Aorta (tissue), 5 donors: Measurements from ENCODE around the gene C10orf71. TPM values are rescaled to one million over a fixed set of nuclear protein-coding genes. Genes with fewer than 3 reads are reported as not detected.

Experiments used
- ATAC-seq: fragments of 200-7000 bp; cut with Tn5 transposase; one replicate; pipeline ENCODE4 v1.9.1; 2022; ENCODE audit warnings: moderate library complexity; ENCODE audit not compliant: low FRiP score
- DNase-seq, 2 donors: peaks; one replicate each; pipeline ENCODE4 v3.0.0-alpha.2; 2020
- H3K27ac ChIP-seq, 2 donors: one replicate each; pipeline ENCODE4 v1.5.1; 2013; ENCODE audit warnings: low read length in 2 of 2, mild to moderate bottlenecking in 2 of 2, moderate library complexity in 2 of 2, control low read depth in 1 of 2, inconsistent platforms in 1 of 2, low read depth in 1 of 2
- H3K27me3 ChIP-seq, 2 donors: one replicate each; pipeline ENCODE4 v1.6.1; 2013; ENCODE audit warnings: control low read depth in 1 of 2, low read length in 1 of 2, mild to moderate bottlenecking in 1 of 2, moderate library complexity in 1 of 2; ENCODE audit not compliant: insufficient read depth in 2 of 2, control insufficient read depth in 1 of 2
- H3K36me3 ChIP-seq, 2 donors: one replicate each; pipeline ENCODE4 v1.6.1; 2013; ENCODE audit warnings: control low read depth in 1 of 2, low read length in 1 of 2, mild to moderate bottlenecking in 1 of 2; ENCODE audit not compliant: insufficient read depth in 2 of 2, control insufficient read depth in 1 of 2
- H3K4me1 ChIP-seq, 2 donors: one replicate each; pipeline ENCODE4 v1.6.1; 2013; ENCODE audit warnings: low read length in 2 of 2, control low read depth in 1 of 2, mild to moderate bottlenecking in 1 of 2, moderate library complexity in 1 of 2; ENCODE audit not compliant: insufficient read depth in 2 of 2, control insufficient read depth in 1 of 2
- H3K4me3 ChIP-seq, 2 donors: one replicate each; pipeline ENCODE4 v1.5.1; 2013; ENCODE audit warnings: low read length in 2 of 2, control low read depth in 1 of 2, mild to moderate bottlenecking in 1 of 2
- H3K9me3 ChIP-seq: one replicate; pipeline ENCODE4 v1.6.1; 2013; ENCODE audit warnings: mild to moderate bottlenecking, low read length; ENCODE audit not compliant: control insufficient read depth
- WGBS, 2 donors: extraction: QIAGEN DNeasy Blood & Tissue Kit; methylation state at CpG; one replicate each; pipeline ENCODE4 v1.1.7; 2013; 5-methylcytosine and 5-hydroxymethylcytosine counted together
- intact Hi-C, 2 donors: fragments of 100-400 bp; cut with DNase I; formaldehyde crosslinking; loops; one replicate each; pipeline versions ENCODE4 v1.14.2 to v1.15.0; 2022
- polyA plus RNA-seq, 2 donors: library from polyadenylated mRNA; stranded (reverse); fragments of 200-250 nt; gene quantifications; one replicate each; pipeline ENCODE4 v1.2.3, GENCODE V29; 2013
- total RNA-seq, 2 donors: library from RNA; stranded (reverse); fragmentation: NEBNext Ultra II Directional; extraction: Animal tissue kit (Norgen Biotek cat#: 25700); gene quantifications; one replicate each; pipeline ENCODE4 v1.2.1, GENCODE V29; 2021
- donor health status: healthy with polysubstance abuse.
- donor health status: Bipolar disorder and iron deficiency.
- donor health status: DM: no; HTN: no; CAD: no.
- donor health status: DM: no; HTN: no; CAD: no.
- donor health status: DM: yes; HTN: yes; CAD: no.

Gene C10orf71
- total and polyA plus RNA-seq, 4 donors = 0.09 to 0.13 (median 0.13) TPM; not detected in 1

DNA sequence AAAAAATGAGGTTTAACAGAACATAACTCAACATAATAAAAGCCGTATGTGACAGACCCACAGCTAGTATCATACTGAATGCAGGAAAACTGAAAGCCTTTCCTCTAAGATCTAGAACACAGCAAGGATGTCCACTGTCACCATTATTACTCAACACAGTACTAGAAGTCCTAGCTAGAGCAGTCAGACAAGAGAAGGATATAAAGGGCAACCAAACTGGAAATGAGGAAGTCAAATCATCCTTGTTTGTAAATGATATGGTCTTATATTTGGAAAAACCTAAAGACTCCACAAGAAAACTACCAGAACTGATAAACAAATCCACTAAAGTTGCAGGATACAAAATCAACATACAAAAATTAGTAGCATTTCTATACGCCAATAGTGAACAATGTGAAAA is 45.9 kb downstream of the C10orf71 start:
- DNase-seq = no peak
- WGBS, 2 donors = 62 to 71% methylated on average over 2 of the region's 2 CpGs
- intact Hi-C loops = no loop called here
- Histone ChIP-seq H3K36me3 (no peaks in the 10 kb centered on the region), H3K27me3 (no peaks in the 10 kb centered on the region), H3K4me1 (no peaks in the 10 kb centered on the region), H3K27ac (no peak overlapping the region), H3K4me3 (no peak overlapping the region), H3K9me3 (peaks cover 7% of the 10 kb centered on the region)
- ATAC-seq = no peak

GRCh38 chr10:49347342-49347741 is 48.4 kb downstream of the C10orf71 start:
- Histone ChIP-seq H3K36me3 (no peaks in the 10 kb centered on the region), H3K9me3 (peaks cover 16% of the 10 kb centered on the region), H3K4me3 (no peak overlapping the region), H3K4me1 (no peaks in the 10 kb centered on the region), H3K27ac (no peak overlapping the region), H3K27me3 (no peaks in the 10 kb centered on the region)
- WGBS, 2 donors = 88 to 92% methylated on average over 4 of the region's 4 CpGs
- intact Hi-C loops = no loop called here
- ATAC-seq (no peak), DNase-seq (peak in 1 of 2 donors; percentile 17)

DNA sequence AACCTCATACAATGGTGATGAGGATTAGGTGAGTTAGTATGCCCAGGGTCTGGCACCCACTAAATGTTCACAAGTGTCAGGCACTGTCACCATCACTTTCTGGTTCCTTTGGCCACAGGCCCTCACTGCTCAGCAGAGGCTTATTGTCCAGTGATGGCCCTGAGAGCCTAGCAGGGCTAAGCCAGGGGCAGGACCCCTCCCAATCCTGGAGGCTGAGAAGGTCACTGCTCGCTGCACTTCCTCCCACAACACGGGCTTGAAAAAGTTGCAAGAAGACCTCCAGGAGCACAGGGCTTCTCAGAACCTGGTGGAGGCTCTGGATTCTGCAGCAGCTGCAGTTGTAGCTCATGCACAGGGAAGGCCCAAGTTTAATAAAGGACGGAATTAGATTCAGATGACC is 48.9 kb downstream of the C10orf71 start:
- ATAC-seq (no peak), DNase-seq (peak in 1 of 2 donors; percentile 31)
- WGBS, 2 donors = 72 to 77% methylated on average over 3 of the region's 3 CpGs
- H3K36me3 ChIP-seq = no peaks in the 10 kb centered on the region
- H3K9me3 ChIP-seq = peaks cover 16% of the 10 kb centered on the region
- intact Hi-C loops = no loop called here
- no peaks in the 10 kb centered on the region for H3K27me3 ChIP-seq
- H3K4me1 ChIP-seq = no peaks in the 10 kb centered on the region
- no peak overlapping the region for H3K4me3 ChIP-seq
- no peak overlapping the region for H3K27ac ChIP-seq

DNA sequence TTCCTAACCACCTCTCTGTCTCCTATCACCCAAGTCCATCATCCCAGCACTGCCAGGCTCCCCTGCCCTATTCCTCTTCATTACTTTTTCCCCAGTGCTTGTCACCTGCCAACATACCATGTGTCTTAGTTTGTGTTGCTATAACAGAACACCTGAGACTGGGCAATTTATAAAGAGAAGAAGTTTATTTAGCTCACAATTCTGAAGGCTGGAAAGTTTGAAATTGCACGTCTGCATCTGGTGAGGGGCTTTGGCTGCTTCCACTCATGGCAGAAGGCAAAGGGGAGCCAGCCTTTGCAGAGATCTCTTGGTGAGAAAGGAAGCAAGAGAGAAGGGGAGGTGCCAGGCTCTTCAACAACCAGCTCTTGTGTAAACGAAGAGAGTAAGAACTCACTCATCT is 49.6 kb downstream of the C10orf71 start:
- Histone ChIP-seq H3K36me3 (no peaks in the 10 kb centered on the region), H3K27me3 (no peaks in the 10 kb centered on the region), H3K27ac (no peak overlapping the region), H3K4me1 (no peaks in the 10 kb centered on the region), H3K4me3 (no peak overlapping the region), H3K9me3 (peaks cover 14% of the 10 kb centered on the region)
- no peak for ATAC-seq
- DNase-seq = peak in 1 of 2 donors; percentile 35
- intact Hi-C loops = no loop called here
- WGBS, 2 donors = 61 to 64% methylated on average over 2 of the region's 2 CpGs

DNA sequence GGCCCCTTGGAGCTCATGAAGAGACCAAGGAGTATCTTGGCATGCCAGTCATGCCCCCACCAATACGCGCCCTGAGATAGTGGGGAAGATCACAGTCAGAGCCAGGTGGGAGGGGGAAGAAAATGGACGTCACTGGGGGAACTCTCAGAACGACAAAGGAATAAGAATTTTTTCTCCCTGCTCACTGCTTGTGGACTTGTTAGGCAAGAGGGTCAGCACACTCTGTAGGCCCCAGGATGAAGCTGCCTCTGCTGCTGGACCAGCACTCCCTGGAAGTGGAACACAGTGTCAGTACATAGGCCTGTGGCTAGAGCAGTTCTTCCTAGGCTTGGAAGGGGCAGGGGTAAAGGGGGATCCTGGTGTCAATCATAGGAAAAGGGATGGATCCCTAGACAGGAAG is 50.4 kb downstream of the C10orf71 start:
- DNase-seq (no peak), ATAC-seq (no peak)
- Histone ChIP-seq H3K9me3 (peaks cover 14% of the 10 kb centered on the region), H3K4me3 (no peak overlapping the region), H3K27me3 (no peaks in the 10 kb centered on the region), H3K36me3 (no peaks in the 10 kb centered on the region), H3K27ac (no peak overlapping the region), H3K4me1 (no peaks in the 10 kb centered on the region)
- WGBS, 2 donors = 87 to 90% methylated on average over 4 of the region's 4 CpGs
- intact Hi-C loops = no loop called here

DNA sequence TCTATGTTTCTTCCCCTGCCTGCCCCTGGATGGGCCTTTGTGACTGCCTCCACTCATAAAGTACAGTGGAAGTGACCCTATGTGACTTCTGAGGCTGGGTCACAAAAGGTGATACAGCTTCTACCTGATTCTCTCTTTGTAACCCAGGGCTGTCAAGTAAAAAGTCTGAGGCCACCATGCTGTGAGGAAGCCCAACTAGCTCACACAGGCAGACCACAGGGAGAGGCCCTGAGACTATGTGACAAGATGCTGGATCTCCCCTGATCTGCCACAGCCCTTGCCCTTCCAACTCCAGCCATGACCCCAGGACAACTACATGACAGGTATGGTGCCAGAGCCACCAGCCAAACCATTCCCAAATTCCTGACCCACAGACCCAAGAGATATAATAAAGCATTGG is 51.2 kb downstream of the C10orf71 start:
- H3K27ac ChIP-seq = no peak overlapping the region
- H3K36me3 ChIP-seq = no peaks in the 10 kb centered on the region
- ATAC-seq = no peak
- H3K4me1 ChIP-seq = no peaks in the 10 kb centered on the region
- intact Hi-C loops = no loop called here
- DNase-seq = no peak
- no peaks in the 10 kb centered on the region for H3K27me3 ChIP-seq
- no peak overlapping the region for H3K4me3 ChIP-seq
- peaks cover 14% of the 10 kb centered on the region for H3K9me3 ChIP-seq

- intact Hi-C loops = no loop called here
- Histone ChIP-seq H3K36me3 (no peaks in the 10 kb centered on the region), H3K27me3 (no peaks in the 10 kb centered on the region), H3K27ac (no peak overlapping the region), H3K9me3 (peaks cover 14% of the 10 kb centered on the region), H3K4me1 (no peaks in the 10 kb centered on the region), H3K4me3 (no peak overlapping the region)
- ATAC-seq = no peak
- no peak for DNase-seq
- 72 to 81% methylated on average over 4 of the region's 4 CpGs for WGBS, 2 donors
Observed at GRCh38 chr10:49350846-49351532, 52.0 kb downstream of the C10orf71 start.

DNA sequence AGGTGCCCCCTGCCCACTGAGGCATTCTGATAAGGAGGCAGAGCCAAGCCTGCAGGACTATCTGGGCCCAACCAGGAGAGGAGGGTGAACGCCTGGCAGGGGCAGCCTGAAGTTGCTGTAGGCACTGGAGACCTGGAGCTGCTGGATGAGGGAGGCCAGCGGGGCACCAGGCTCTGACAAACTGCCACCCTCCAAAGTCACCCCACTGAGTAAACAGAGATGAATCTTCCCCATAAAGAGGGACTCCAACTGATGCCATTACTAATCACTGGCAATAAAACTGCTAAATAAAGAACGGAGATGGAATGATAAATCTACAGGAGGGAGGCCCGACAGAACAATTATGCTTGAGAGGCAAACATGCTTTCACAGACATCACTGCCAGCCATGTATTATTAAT is 52.7 kb downstream of the C10orf71 start:
- H3K27me3 ChIP-seq = no peaks in the 10 kb centered on the region
- no peak overlapping the region for H3K4me3 ChIP-seq
- no peak overlapping the region for H3K27ac ChIP-seq
- intact Hi-C loops = no loop called here
- no peaks in the 10 kb centered on the region for H3K36me3 ChIP-seq
- no peaks in the 10 kb centered on the region for H3K4me1 ChIP-seq
- WGBS, 2 donors = 82 to 87% methylated on average over 4 of the region's 4 CpGs
- peaks cover 14% of the 10 kb centered on the region for H3K9me3 ChIP-seq
- DNase-seq = no peak
- no peak for ATAC-seq

DNA sequence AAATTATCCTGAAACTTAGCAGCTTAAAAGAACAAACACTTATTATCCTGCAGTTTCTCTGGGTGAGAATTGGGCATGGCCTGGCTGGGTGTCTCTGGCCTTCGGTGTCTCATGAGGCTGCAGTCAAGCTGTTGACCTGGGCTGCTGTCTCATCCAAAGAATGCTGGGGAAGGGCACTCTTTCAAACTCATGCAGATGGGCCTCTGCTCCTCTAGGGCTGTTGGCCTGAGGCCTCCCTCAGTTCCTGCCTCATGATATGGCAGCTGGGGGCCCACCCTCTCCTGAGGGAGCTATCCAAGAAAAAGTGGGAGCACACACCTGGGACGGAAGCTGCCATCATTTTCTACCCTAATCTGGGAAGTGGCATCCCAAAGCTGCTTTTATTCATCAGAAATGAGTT is 53.4 kb downstream of the C10orf71 start:
- H3K4me1 ChIP-seq = no peaks in the 10 kb centered on the region
- H3K27ac ChIP-seq = no peak overlapping the region
- DNase-seq (no peak), ATAC-seq (no peak)
- H3K36me3 ChIP-seq = no peaks in the 10 kb centered on the region
- peaks cover 14% of the 10 kb centered on the region for H3K9me3 ChIP-seq
- intact Hi-C loops = no loop called here
- 90% methylated on average over 2 of the region's 2 CpGs for WGBS, 2 donors
- H3K27me3 ChIP-seq = no peaks in the 10 kb centered on the region
- no peak overlapping the region for H3K4me3 ChIP-seq
